ENCODE data around the gene ANKS1B.

The ANKS1B gene

GRCh38 chr12:98955284-98955683 is 1029.5 kb downstream of the ANKS1B start:
- peak; percentile 40 for DNase-seq (ENCODE audit: low read depth, low spot score)

GRCh38 chr12:98954506-98954905 is 1030.2 kb downstream of the ANKS1B start:
- DNase-seq (ENCODE audit: low read depth, low spot score) = no peak

GRCh38 chr12:98951406-98951805 is 1033.3 kb downstream of the ANKS1B start:
- DNase-seq (ENCODE audit: low read depth, low spot score) = no peak

GRCh38 chr12:98948343-98948949 is 1036.3 kb downstream of the ANKS1B start:
- DNase-seq (ENCODE audit: low read depth, low spot score) = no peak

DNA sequence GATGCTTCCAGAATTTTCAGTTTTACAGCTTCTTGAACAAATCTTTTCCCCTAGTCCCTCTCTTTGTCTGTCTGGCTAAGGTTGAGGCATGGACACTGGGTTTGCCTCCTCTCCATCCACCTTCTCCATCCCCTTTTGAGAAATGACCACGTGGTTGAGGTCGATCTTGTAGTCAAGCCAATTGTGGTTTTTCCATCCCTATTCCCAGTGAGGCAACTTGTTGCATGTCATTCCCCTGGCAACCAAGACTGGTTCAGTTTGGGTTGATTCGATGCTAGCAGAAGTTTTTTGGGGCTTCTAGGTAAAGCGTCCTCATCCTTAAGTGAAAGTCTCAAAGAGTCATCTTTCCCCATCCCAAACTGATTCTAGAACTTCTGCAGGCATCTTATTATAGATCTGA is 1038.9 kb downstream of the ANKS1B start:
- no peak for DNase-seq (ENCODE audit: low read depth, low spot score)

DNA sequence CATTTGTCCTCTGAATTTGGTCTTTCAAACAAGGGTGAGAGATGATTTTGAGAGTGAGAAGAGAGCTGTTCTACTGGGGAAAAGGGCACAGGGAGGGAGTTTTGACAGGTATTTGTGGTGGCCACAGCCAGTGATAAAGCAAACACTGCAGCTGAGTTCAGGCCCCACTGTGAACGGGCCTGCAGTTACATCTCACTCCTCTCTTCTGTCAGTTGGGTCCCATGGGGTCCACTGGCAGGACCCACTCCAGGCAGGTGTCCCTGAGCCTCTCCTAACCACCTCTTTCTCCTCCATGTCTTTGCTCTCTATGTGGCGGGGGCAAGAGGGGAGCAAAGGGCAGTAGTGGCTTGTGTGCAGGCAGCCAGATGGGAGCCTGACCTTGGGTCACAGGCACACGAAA is 1044.8 kb downstream of the ANKS1B start:
- no peak for DNase-seq (ENCODE audit: low read depth, low spot score)

DNA sequence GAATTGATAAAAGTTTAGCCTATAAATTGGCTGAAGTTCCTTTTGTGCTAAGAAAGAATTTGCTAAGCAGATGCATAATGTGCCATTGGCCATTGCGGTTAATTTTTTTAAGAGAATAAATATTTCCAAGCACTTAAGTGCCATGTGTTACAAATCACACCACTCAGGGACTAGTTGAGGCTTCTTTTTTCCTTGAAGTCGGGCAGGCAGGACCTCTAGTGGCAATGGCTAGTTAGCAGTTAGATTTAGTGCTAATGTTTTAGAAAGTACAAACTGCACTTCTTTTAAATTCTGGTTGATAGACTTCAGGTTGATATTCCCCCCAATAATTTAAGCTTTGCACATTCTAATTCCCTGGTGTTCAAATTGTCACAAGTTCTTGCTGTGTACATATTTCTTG is 1045.4 kb downstream of the ANKS1B start:
- peak; percentile 9 for DNase-seq (ENCODE audit: low read depth, low spot score)

DNA sequence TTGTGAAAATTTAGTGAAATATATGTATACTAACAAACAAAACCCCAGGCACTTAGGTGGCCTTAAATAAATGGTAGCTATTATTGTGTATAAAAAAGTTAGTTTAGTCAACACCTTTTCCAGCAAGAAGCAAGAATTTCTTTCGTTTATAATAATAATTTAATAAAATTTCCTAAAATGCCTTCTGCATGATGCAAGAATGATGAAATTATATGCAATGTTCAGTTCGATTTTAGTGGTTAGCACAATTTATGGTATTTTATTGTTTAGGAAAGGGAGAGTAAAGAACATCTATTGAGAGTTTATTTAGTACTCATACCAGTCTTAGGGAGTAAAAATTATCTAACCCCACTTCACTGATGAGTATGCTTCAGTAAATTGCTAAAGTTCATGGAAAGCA is 1048.9 kb downstream of the ANKS1B start:
- no peak for DNase-seq (ENCODE audit: low read depth, low spot score)

DNA sequence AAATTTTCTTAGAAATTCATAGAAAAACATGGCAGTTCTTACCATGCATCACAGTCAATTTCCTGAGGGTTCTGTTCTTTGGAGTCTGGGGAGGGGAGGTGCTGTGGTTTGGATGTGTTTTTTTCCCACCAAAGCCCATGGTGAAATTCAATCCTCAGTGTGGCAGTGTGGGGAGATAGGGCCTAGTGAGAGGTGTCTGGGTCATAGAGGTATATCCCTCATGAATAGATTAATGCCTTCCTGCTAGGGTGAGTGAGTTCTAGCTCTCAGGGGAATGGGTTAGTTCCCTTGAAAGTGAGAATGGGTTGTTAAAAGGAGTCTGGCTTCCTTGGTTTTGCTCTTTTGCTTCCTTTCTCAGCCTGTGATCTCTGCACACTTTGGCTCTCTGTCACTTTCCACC is 1061.9 kb downstream of the ANKS1B start:
- DNase-seq (ENCODE audit: low read depth, low spot score) = no peak

DNA sequence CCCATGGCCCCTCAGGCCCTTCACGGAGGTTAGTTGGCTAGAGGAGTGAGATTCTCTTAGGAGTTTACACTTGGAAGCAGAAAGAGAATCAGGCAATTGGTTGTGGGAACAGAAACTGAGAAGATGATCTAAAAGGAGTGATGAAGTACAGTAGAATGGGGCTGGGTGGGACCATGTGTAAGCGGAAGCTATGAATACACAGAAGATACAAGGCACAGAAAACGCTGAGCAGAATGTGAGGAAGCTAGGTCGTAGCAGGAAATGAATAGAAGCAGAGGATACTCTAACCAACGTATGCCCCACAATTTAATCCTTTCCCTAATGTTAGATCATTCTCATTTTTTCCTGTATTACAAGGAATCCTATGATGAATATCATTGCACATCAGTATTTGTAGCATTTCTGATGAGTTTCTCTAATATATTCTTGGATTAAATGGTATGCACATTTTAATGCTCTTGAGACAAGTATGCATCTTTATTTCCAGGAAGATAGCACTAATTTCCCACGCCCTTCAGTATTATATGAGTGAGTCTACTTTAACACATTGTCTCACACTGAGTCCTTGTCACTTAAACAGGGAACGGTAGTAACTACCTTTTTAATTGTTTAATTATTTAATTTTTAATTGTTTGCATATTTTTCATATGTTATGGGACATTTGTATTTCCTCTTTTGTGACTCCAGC is 1066.4 kb downstream of the ANKS1B start:
- no peak for DNase-seq (ENCODE audit: low read depth, low spot score)

GRCh38 chr12:98916106-98916505 is 1068.6 kb downstream of the ANKS1B start:
- DNase-seq (ENCODE audit: low read depth, low spot score) = no peak

- DNase-seq (ENCODE audit: low read depth, low spot score) = no peak
Observed at GRCh38 chr12:98912401-98912974, 1072.2 kb downstream of the ANKS1B start.

DNA sequence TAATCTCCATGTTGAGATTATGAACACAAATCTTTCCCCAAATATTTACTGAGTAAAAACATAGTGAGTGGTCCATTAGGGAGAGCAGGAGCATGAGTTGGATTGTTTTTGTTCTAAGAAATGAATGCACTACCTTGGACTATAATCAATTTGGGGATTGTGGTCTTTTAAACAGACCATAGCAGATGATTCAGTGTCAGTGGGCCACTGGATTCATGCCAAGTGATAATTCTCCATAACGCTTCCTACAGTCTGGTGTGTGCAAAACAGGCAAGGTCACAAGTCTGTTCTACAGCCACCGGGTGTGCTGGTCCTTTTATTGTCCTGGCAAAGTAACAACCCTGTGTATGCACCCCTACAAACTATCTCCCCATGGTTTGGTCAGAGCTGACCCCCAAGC is 1073.3 kb downstream of the ANKS1B start:
- DNase-seq (ENCODE audit: low read depth, low spot score) = no peak

GRCh38 chr12:98909746-98910145 is 1075.0 kb downstream of the ANKS1B start:
- peak; percentile 59 for DNase-seq (ENCODE audit: low read depth, low spot score)

DNA sequence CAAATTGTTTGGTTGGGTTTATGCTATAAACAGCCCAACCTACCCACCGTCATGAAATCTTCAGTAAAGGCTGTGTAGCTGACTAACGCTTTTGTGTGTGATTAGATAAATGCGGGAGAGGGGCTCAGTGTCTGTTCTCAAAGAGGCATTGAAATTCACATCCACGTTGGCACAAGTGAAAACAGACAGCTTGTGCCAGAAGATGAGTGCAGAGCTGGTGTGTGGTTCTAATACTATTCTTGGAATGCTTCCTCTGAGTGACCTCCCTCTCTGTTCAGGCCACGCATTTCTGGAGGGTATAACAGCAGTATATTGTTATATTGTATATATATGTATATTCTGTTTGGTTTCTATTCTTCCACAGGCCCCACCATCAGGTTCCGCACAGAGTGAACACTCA is 1075.9 kb downstream of the ANKS1B start:
- no peak for DNase-seq (ENCODE audit: low read depth, low spot score)

GRCh38 chr12:98903875-98904274 is 1080.9 kb downstream of the ANKS1B start:
- no peak for DNase-seq (ENCODE audit: low read depth, low spot score)

GRCh38 chr12:98901189-98901588 is 1083.5 kb downstream of the ANKS1B start:
- no peak for DNase-seq (ENCODE audit: low read depth, low spot score)

- no peak for DNase-seq (ENCODE audit: low read depth, low spot score)
Observed at GRCh38 chr12:98896938-98897337, 1087.8 kb downstream of the ANKS1B start.

GRCh38 chr12:98895086-98895651 is 1089.6 kb downstream of the ANKS1B start:
- DNase-seq (ENCODE audit: low read depth, low spot score) = no peak

GRCh38 chr12:98894412-98895085 is 1090.2 kb downstream of the ANKS1B start:
- no peak for DNase-seq (ENCODE audit: low read depth, low spot score)

GRCh38 chr12:98893675-98894411 is 1090.9 kb downstream of the ANKS1B start:
- no peak for DNase-seq (ENCODE audit: low read depth, low spot score)

Measured in iPS DF 19.7 (cell line).